ENCODE measurements around the gene LDLRAD4. TPM values are rescaled to one million over a fixed set of nuclear protein-coding genes. Genes with fewer than 3 reads are reported as not detected.

LDLRAD4 gene
- total and polyA plus RNA-seq, 2 donors (not counting 1 experiment from before 2014, with no cell fraction given) = 13.9 to 35.7 TPM

GRCh38 chr18:13568443-13569392 lies 350.2 kb downstream of the LDLRAD4 start:
- POLR2A ChIA-PET = interaction anchor here (0.7 to 3.1 kb wide), 4 partner anchors 9 to 1161 kb away, joined by 3 to 31 read pairs (median 8); no protein-coding TSS in a partner anchor

More at GRCh38 chr18:13568443-13569392, 350.2 kb downstream of the LDLRAD4 start:
- Histone ChIP-seq H3K9ac (ENCODE audit: low read length) (no peak overlapping the region), H3K27ac (ENCODE audit: low read length in 2 of 2) (peak overlapping the region; percentile 97), H3K4me2 (replicated peaks; ENCODE audit: low read depth, low read length, poor library complexity, severe bottlenecking) (peak overlapping the region; percentile 77), H3K4me3 (ENCODE audit: control extremely low read depth in 1 of 5, extremely low read depth in 1 of 5, insufficient read depth in 1 of 5, low read depth in 2 of 5, low read length in 4 of 5) (no peak overlapping the region), H3K36me3 (replicated peaks in 1 of 2; ENCODE audit: control extremely low read depth in 1 of 2, control insufficient read depth in 1 of 2, extremely low read depth in 1 of 2, insufficient read depth in 2 of 2, low read length in 1 of 2) (no peaks in the 10 kb centered on the region), H3K27me3 (replicated peaks in 1 of 4; ENCODE audit: control extremely low read depth in 1 of 4, control insufficient read depth in 3 of 4, insufficient read depth in 4 of 4, low read length in 3 of 4) (no peaks in the 10 kb centered on the region), H3K9me3 (ENCODE audit: control extremely low read depth in 1 of 3, control insufficient read depth in 2 of 3, insufficient read depth in 1 of 3, low read length in 2 of 3) (no peaks in the 10 kb centered on the region), H2AFZ (ENCODE audit: insufficient read depth, low read depth, low read length, poor library complexity, severe bottlenecking) (no peak overlapping the region), H4K20me1 (ENCODE audit: control insufficient read depth, insufficient read depth, low read length, poor library complexity, severe bottlenecking) (no peaks in the 10 kb centered on the region), H3K79me2 (ENCODE audit: control insufficient read depth, insufficient read depth, low read length) (peaks cover 45% of the 10 kb centered on the region), H3K4me1 (ENCODE audit: control insufficient read depth in 2 of 2, insufficient read depth in 2 of 2, low read length in 2 of 2) (peaks cover 54 to 56% of the 10 kb centered on the region in 2 donors)
- Mint-ChIP-seq H3K4me3 (peak overlapping the region; percentile 41), H3K27ac (peak overlapping the region; percentile 95), H3K4me1 (peaks cover 60% of the 10 kb centered on the region), H3K9me3 (ENCODE audit: insufficient read depth) (no peaks in the 10 kb centered on the region), H3K27me3 (no peaks in the 10 kb centered on the region)
- TF ChIP-seq CTCF (IDR thresholded peaks at IDR 0.05) (no peak), EZH2 (IDR thresholded peaks at IDR 0.05; ENCODE audit: borderline replicate concordance, insufficient read depth, low read depth, low read length, poor library complexity, severe bottlenecking) (no peak)
- CTCF ChIA-PET = interaction anchor here (0.6 to 3.1 kb wide), 6 partner anchors 10 to 131 kb away, joined by 3 to 19 read pairs (median 4); no protein-coding TSS in a partner anchor
- intact Hi-C loops (cut with micrococcal nuclease) = loop anchor here (5.0 to 10.0 kb wide), 3 partner anchors 434 to 684 kb away; partner anchors contain the start of genes CEP192 and PTPN2
- DNase-seq (peak; percentile 63), ATAC-seq (ENCODE audit: low read depth) (no peak)
- WGBS (ENCODE audit: insufficient coverage) = 50% methylated on average over 2 of the region's 14 CpGs
